ENCODE measurements around the gene PCDH9.

DNA sequence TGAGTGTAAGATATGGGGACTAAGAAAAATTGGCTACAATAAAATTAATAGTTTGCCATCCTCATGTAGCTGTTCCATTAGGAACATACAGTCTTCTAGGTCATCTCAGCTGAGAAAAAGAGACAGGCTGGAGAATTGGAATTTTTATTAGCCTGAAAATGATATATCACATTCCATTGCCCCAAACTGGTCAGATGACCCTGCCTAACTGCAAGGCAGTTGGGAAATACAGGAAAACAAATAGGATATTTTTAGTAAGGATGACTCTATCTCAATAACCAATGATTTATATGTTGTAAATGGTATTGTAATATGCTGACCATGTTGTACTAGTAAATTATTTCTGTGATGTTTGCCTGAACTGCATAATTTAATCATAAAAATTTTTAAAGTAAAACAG is 673.8 kb downstream of the PCDH9 start:
- TF ChIP-seq, protein P1, sequence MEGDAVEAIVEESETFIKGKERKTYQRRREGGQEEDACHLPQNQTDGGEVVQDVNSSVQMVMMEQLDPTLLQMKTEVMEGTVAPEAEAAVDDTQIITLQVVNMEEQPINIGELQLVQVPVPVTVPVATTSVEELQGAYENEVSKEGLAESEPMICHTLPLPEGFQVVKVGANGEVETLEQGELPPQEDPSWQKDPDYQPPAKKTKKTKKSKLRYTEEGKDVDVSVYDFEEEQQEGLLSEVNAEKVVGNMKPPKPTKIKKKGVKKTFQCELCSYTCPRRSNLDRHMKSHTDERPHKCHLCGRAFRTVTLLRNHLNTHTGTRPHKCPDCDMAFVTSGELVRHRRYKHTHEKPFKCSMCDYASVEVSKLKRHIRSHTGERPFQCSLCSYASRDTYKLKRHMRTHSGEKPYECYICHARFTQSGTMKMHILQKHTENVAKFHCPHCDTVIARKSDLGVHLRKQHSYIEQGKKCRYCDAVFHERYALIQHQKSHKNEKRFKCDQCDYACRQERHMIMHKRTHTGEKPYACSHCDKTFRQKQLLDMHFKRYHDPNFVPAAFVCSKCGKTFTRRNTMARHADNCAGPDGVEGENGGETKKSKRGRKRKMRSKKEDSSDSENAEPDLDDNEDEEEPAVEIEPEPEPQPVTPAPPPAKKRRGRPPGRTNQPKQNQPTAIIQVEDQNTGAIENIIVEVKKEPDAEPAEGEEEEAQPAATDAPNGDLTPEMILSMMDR (conservative IDR thresholded peaks at IDR 0.05; ENCODE audit: low read depth, low read length) = no peak
- no peak for TF ChIP-seq EZH2 (IDR thresholded peaks at IDR 0.05; ENCODE audit: borderline replicate concordance, low read depth, low read length, poor library complexity, severe bottlenecking)

Measured in A673 (cell line).